ENCODE measurements around the gene PPP1R13L. TPM values are rescaled to one million over a fixed set of nuclear protein-coding genes. Genes with fewer than 3 reads are reported as not detected.

The PPP1R13L gene
- total and polyA plus RNA-seq, 4 donors: 0.51 to 7.7 (median 4.9) TPM

GRCh38 chr19:45440873-45441654, 36.2 kb upstream of the PPP1R13L start:
- Histone ChIP-seq H3K9me3 (ENCODE audit: control insufficient read depth in 4 of 4, low read length in 3 of 4) (no peaks in the 10 kb centered on the region), H3K36me3 (ENCODE audit: control insufficient read depth in 4 of 4, insufficient read depth in 3 of 4, low read depth in 1 of 4, low read length in 3 of 4) (no peaks in the 10 kb centered on the region), H3K27me3 (ENCODE audit: control insufficient read depth in 4 of 4, insufficient read depth in 4 of 4, low read length in 3 of 4) (no peaks in the 10 kb centered on the region), H3K9ac (ENCODE audit: low read depth in 1 of 2, low read length in 2 of 2) (no peak overlapping the region), H3K4me3 (ENCODE audit: low read depth in 1 of 3, low read length in 3 of 3) (no peak overlapping the region), H3K4me1 (ENCODE audit: control insufficient read depth in 4 of 4, insufficient read depth in 4 of 4, low read length in 3 of 4) (peaks cover 4 to 17% (median 9%) of the 10 kb centered on the region in 4 donors), H3K27ac (ENCODE audit: low read depth in 1 of 2, low read length in 2 of 2) (no peak overlapping the region)
- 95% methylated on average over 9 of the region's 9 CpGs for WGBS
- DNase-seq (ENCODE audit: low spot score): no peak
- no peak for TF ChIP-seq JUND (IDR thresholded peaks at IDR 0.05)
- no peak for TF ChIP-seq HNF4A (conservative IDR thresholded peaks at IDR 0.05)

- Histone ChIP-seq H3K4me1 (ENCODE audit: control insufficient read depth in 4 of 4, insufficient read depth in 4 of 4, low read length in 3 of 4) (peaks cover 4 to 17% (median 9%) of the 10 kb centered on the region in 4 donors), H3K27ac (ENCODE audit: low read depth in 1 of 2, low read length in 2 of 2) (peak overlapping the region; percentile 39 to 62), H3K27me3 (ENCODE audit: control insufficient read depth in 4 of 4, insufficient read depth in 4 of 4, low read length in 3 of 4) (no peaks in the 10 kb centered on the region), H3K9ac (ENCODE audit: low read depth in 1 of 2, low read length in 2 of 2) (no peak overlapping the region), H3K4me3 (ENCODE audit: low read depth in 1 of 3, low read length in 3 of 3) (peak overlapping the region in 1 of 3 donors; percentile 84), H3K9me3 (ENCODE audit: control insufficient read depth in 4 of 4, low read length in 3 of 4) (no peaks in the 10 kb centered on the region), H3K36me3 (ENCODE audit: control insufficient read depth in 4 of 4, insufficient read depth in 3 of 4, low read depth in 1 of 4, low read length in 3 of 4) (no peaks in the 10 kb centered on the region)
- 71% methylated on average over 9 of the region's 9 CpGs for WGBS
- TF ChIP-seq MAX (IDR thresholded peaks at IDR 0.05): no peak
- TF ChIP-seq HNF4A (conservative IDR thresholded peaks at IDR 0.05): no peak
- TF ChIP-seq ZBTB33 (IDR thresholded peaks at IDR 0.05): no peak
- no peak for TF ChIP-seq ATF3 (IDR thresholded peaks at IDR 0.05)
- TF ChIP-seq FOXA1 (IDR thresholded peaks at IDR 0.05): no peak
- TF ChIP-seq SP1 (IDR thresholded peaks at IDR 0.05): no peak
- no peak for TF ChIP-seq NR2F2 (IDR thresholded peaks at IDR 0.05)
- no peak for TF ChIP-seq REST (IDR thresholded peaks at IDR 0.05)
- no peak for TF ChIP-seq TAF1 (conservative IDR thresholded peaks at IDR 0.05)
- TF ChIP-seq CTCF (IDR thresholded peaks at IDR 0.05; ENCODE audit: low read depth, low read length, missing input control): no peak
- TF ChIP-seq YY1 (IDR thresholded peaks at IDR 0.05): no peak
- no peak for TF ChIP-seq RAD21 (IDR thresholded peaks at IDR 0.05)
- TF ChIP-seq RXRA (IDR thresholded peaks at IDR 0.05): no peak
- no peak for TF ChIP-seq HNF4G (IDR thresholded peaks at IDR 0.05)
- no peak for TF ChIP-seq GABPA (IDR thresholded peaks at IDR 0.05 in 1 of 2, conservative IDR thresholded peaks at IDR 0.05 in 1 of 2)
- TF ChIP-seq FOXA2 (IDR thresholded peaks at IDR 0.05): no peak
- DNase-seq (ENCODE audit: low spot score): no peak
These were observed 35.4 kb upstream of the PPP1R13L start for GRCh38 chr19:45440259-45440638.
